H1 (cell line): Measurements from ENCODE around the gene GPR17. TPM values are rescaled to one million over a fixed set of nuclear protein-coding genes. Genes with fewer than 3 reads are reported as not detected.

Experiments used
- BACH1 ChIP-seq: IDR thresholded peaks from 2 replicates; pipeline ENCODE4 v1.6.1; 2012; ENCODE audit warnings: low read length, improper control_type of control experiment
- CHD7 ChIP-seq: fragments of 300-600 bp; sonication (generic); IDR thresholded peaks from 2 replicates; pipeline ENCODE4 v1.7.1; 2012; ENCODE audit warnings: low read length, moderate library complexity, mild to moderate bottlenecking, inconsistent platforms; ENCODE audit not compliant: insufficient replicate concordance
- SUZ12 ChIP-seq: fragments of 200-600 bp; sonication (generic); IDR thresholded peaks from 2 replicates; pipeline ENCODE4 v1.6.1; 2012; ENCODE audit warnings: mild to moderate bottlenecking, inconsistent platforms, low read length, moderate library complexity, mixed read lengths
- polyA plus RNA-seq, 7 experiments: library from polyadenylated mRNA; depleted of rRNA in 3 of 7; stranded (reverse) in 5 of 7; unstranded in 2 of 7; fragments of >200 nt in 5 of 7; fragments of 200-250 nt in 2 of 7; gene quantifications; 1 replicate in 5 of 7; 2 replicates in 1 of 7; 4 replicates in 1 of 7; pipeline versions ENCODE4 v1.2.1 to v1.2.3, GENCODE V29; 2011 to 2013; ENCODE audit warnings: missing spikeins in 2 of 7, mixed read lengths in 2 of 7
- total RNA-seq: library from RNA; stranded (reverse); fragmentation: NEBNext Ultra II Directional; extraction: Animal tissue kit (Norgen Biotek cat#: 25700); gene quantifications from 2 replicates; pipeline ENCODE4 v1.2.1, GENCODE V29; 2021

GPR17 gene
- total and polyA plus RNA-seq, 2 of the 8 experiments (the other 6 are each of a cell fraction or from before 2014, with no cell fraction given): 0.03 TPM; not detected in 1

GRCh38 chr2:127655209-127656073 lies 9.5 kb downstream of the GPR17 start (continued):
- TF ChIP-seq CHD7: no peak
- TF ChIP-seq BACH1: no peak
- TF ChIP-seq SUZ12: no peak
